ENCODE measurements around the gene SMYD3. TPM values are rescaled to one million over a fixed set of nuclear protein-coding genes. Genes with fewer than 3 reads are reported as not detected.

SMYD3 gene
- total and polyA plus RNA-seq, 9 of the 15 experiments (the other 6 are each of a cell fraction or from before 2014, with no cell fraction given) = 128 to 440 (median 197) TPM

- TF ChIP-seq MGA (IDR thresholded peaks at IDR 0.05) = peak; percentile 55
- no peak for TF ChIP-seq FOXA1 (IDR thresholded peaks at IDR 0.05; ENCODE audit: borderline replicate concordance)
- 0 out of 2 replicates have a peak, but pooled peaks have one; percentile 11 for TF ChIP-seq CXXC5 (CRISPR knock-in tag; IDR thresholded peaks at IDR 0.05)
- TF ChIP-seq ZNF717 (CRISPR knock-in tag; IDR thresholded peaks at IDR 0.05) = no peak
- TF ChIP-seq U2AF1 (optimal IDR thresholded peaks at IDR 0.05; ENCODE audit: low read depth, low read length) = no peak
- no peak for TF ChIP-seq PTTG1 (tag; IDR thresholded peaks at IDR 0.05; ENCODE audit: low read depth)
- TF ChIP-seq IFI16 (CRISPR knock-in tag; IDR thresholded peaks at IDR 0.05) = no peak
- no peak for TF ChIP-seq USF2 (CRISPR knock-in tag; IDR thresholded peaks at IDR 0.05)
- TF ChIP-seq MTA3 (IDR thresholded peaks at IDR 0.05; ENCODE audit: borderline replicate concordance) = no peak
- TF ChIP-seq ZNF224 (CRISPR knock-in tag; IDR thresholded peaks at IDR 0.05) = no peak
- no peak for TF ChIP-seq XRCC5 (IDR thresholded peaks at IDR 0.05; ENCODE audit: low read depth, low read length)
- no peak for TF ChIP-seq TEAD2 (tag; IDR thresholded peaks at IDR 0.05)
- no peak for TF ChIP-seq SRSF1 (IDR thresholded peaks at IDR 0.05; ENCODE audit: low read depth, low read length)
- no peak for TF ChIP-seq MAFK (IDR thresholded peaks at IDR 0.05; ENCODE audit: low read length)
- no peak for TF ChIP-seq CBX5 (IDR thresholded peaks at IDR 0.05; ENCODE audit: borderline replicate concordance, low read depth)
- no peak for TF ChIP-seq HMG20B (CRISPR knock-in tag; IDR thresholded peaks at IDR 0.05)
- no peak for TF ChIP-seq SRSF3 (IDR thresholded peaks at IDR 0.05; ENCODE audit: insufficient read depth, low read length)
- no peak for TF ChIP-seq ZKSCAN1 (IDR thresholded peaks at IDR 0.05; ENCODE audit: low read depth, low read length)
- no peak for TF ChIP-seq SMC3 (conservative IDR thresholded peaks at IDR 0.05; ENCODE audit: insufficient read depth, low read depth, low read length)
- no peak for TF ChIP-seq MTA2 (IDR thresholded peaks at IDR 0.05; ENCODE audit: low read depth)
Observed at GRCh38 chr1:245991266-245991665, 515.8 kb downstream of the SMYD3 start (continued).

All from K562 (cell line).